H1 (cell line): ENCODE data around the gene LNPEP. TPM values are rescaled to one million over a fixed set of nuclear protein-coding genes. Genes with fewer than 3 reads are reported as not detected.

Source experiments
- CTCF ChIA-PET: fragments of 300-600 bp; sonication (Branson Sonifier 250); formaldehyde crosslinking; loops from one replicate; lab custom pipeline; 2021; ENCODE audit not compliant: partially characterized antibody; lab: Charles Lee
- POLR2A ChIA-PET: fragments of 300-600 bp; sonication (Branson Sonifier 250); formaldehyde crosslinking; loops from one replicate; lab custom pipeline; 2021; ENCODE audit warnings: inconsistent platforms; ENCODE audit not compliant: partially characterized antibody; lab: Charles Lee
- DNase-seq, 2 experiments: peaks; one replicate each; pipeline versions ENCODE4 v3.0.0 to v3.0.0-alpha.2; 2010 to 2022; ENCODE audit warnings: low spot score in 2 of 2, low read depth in 1 of 2, mixed read lengths in 1 of 2
- FAIRE-seq: peaks from 2 replicates; lab custom pipeline; 2011; peaks lifted over from hg19 to GRCh38; lab: Jason Lieb, UNC
- H2AFZ ChIP-seq: 2 replicates; pipeline ENCODE4 v1.8.1; 2012; ENCODE audit warnings: low read length, inconsistent platforms
- H2AK5ac ChIP-seq: 2 replicates; pipeline ENCODE4 v1.6.1; 2013; ENCODE audit warnings: low read depth, low read length
- H2BK120ac ChIP-seq: replicated peaks from 2 replicates; pipeline ENCODE3; 2013; ENCODE audit warnings: low read depth, low read length, inconsistent platforms
- H2BK12ac ChIP-seq: 2 replicates; pipeline ENCODE4 v1.6.1; 2013; ENCODE audit warnings: low read depth, low read length
- H2BK15ac ChIP-seq: 2 replicates; pipeline ENCODE4 v1.6.1; 2013; ENCODE audit warnings: low read length
- H2BK20ac ChIP-seq: 2 replicates; pipeline ENCODE4 v1.6.1; 2013; ENCODE audit warnings: low read length
- H2BK5ac ChIP-seq: 2 replicates; pipeline ENCODE4 v1.6.1; 2013; ENCODE audit warnings: low read depth, low read length
- H3K14ac ChIP-seq: 2 replicates; pipeline ENCODE4 v1.6.1; 2013; ENCODE audit warnings: inconsistent platforms; ENCODE audit not compliant: insufficient read length
- H3K18ac ChIP-seq: 2 replicates; pipeline ENCODE4 v1.6.1; 2013; ENCODE audit warnings: low read length; ENCODE audit errors: extremely low read depth
- H3K23ac ChIP-seq: 2 replicates; pipeline ENCODE4 v1.6.1; 2013; ENCODE audit warnings: inconsistent platforms; ENCODE audit not compliant: insufficient read length
- H3K23me2 ChIP-seq: 2 replicates; pipeline ENCODE4 v1.6.1; 2013; ENCODE audit warnings: low read depth, low read length
- H3K27ac ChIP-seq: 2 replicates; pipeline ENCODE4 v1.6.1; 2011; ENCODE audit warnings: low read depth, low read length, inconsistent platforms
- H3K27me3 ChIP-seq, 4 experiments: replicated peaks in 1 of 4; 1 replicate in 1 of 4; 2 replicates in 3 of 4; pipeline versions ENCODE4 v1.6.1 to v1.8.1; 2011 to 2013; ENCODE audit warnings: low read length in 3 of 4, mild to moderate bottlenecking in 3 of 4, inconsistent platforms in 2 of 4, mixed read lengths in 2 of 4, moderate library complexity in 1 of 4; ENCODE audit not compliant: control insufficient read depth in 3 of 4, insufficient read depth in 3 of 4; ENCODE audit errors: extremely low read depth in 1 of 4
- H3K36me3 ChIP-seq, 4 experiments: 2 replicates each; pipeline versions ENCODE4 v1.6.1 to v1.8.1; 2011 to 2013; ENCODE audit warnings: mild to moderate bottlenecking in 4 of 4, low read length in 3 of 4, moderate library complexity in 2 of 4, control low read depth in 1 of 4, inconsistent platforms in 1 of 4; ENCODE audit not compliant: insufficient read depth in 4 of 4, control insufficient read depth in 2 of 4
- H3K4ac ChIP-seq: replicated peaks from 2 replicates; pipeline ENCODE3; 2013; ENCODE audit warnings: low read length, low read depth, mixed read lengths, inconsistent platforms; ENCODE audit not compliant: insufficient read length
- H3K4me1 ChIP-seq, 4 experiments: replicated peaks in 1 of 4; 1 replicate in 1 of 4; 2 replicates in 3 of 4; pipeline versions ENCODE4 v1.6.1 to v1.8.1; 2011 to 2013; ENCODE audit warnings: low read length in 3 of 4, inconsistent platforms in 2 of 4, mixed read lengths in 1 of 4; ENCODE audit not compliant: insufficient read depth in 4 of 4, control insufficient read depth in 3 of 4
- H3K4me2 ChIP-seq, 2 experiments: 2 replicates each; pipeline versions ENCODE4 v1.6.1 to v1.8.1; 2011 to 2013; ENCODE audit warnings: low read depth in 2 of 2, low read length in 2 of 2, control low read depth in 1 of 2, inconsistent platforms in 1 of 2, mild to moderate bottlenecking in 1 of 2; ENCODE audit not compliant: insufficient read depth in 1 of 2
- H3K4me3 ChIP-seq, 4 experiments: fragments of 200-600, 300-600 bp in 1 of 4; sonication (generic), shearing (Covaris generic), sonication (Bioruptor Twin) in 1 of 4; 2 replicates each; pipeline versions ENCODE4 v1.5.1 to v1.8.1; 2011 to 2016; ENCODE audit warnings: low read length in 4 of 4, low read depth in 3 of 4, control low read depth in 2 of 4, inconsistent platforms in 2 of 4, mild to moderate bottlenecking in 2 of 4, mixed read lengths in 1 of 4, moderate library complexity in 1 of 4; ENCODE audit not compliant: insufficient read depth in 2 of 4; ENCODE audit errors: extremely low read depth in 1 of 4
- H3K56ac ChIP-seq: replicated peaks from 2 replicates; pipeline ENCODE3; 2013; ENCODE audit warnings: low read depth, mild to moderate bottlenecking, mixed read lengths, low read length, inconsistent platforms; ENCODE audit not compliant: insufficient read length
- H3K79me1 ChIP-seq: 2 replicates; pipeline ENCODE4 v1.6.1; 2013; ENCODE audit warnings: low read depth, low read length, control low read depth
- H3K79me2 ChIP-seq, 2 experiments: 2 replicates each; pipeline versions ENCODE4 v1.6.1 to v1.8.1; 2012 to 2013; ENCODE audit warnings: low read length in 2 of 2, mild to moderate bottlenecking in 2 of 2, inconsistent platforms in 1 of 2; ENCODE audit not compliant: insufficient read depth in 2 of 2, control insufficient read depth in 1 of 2
- H3K9ac ChIP-seq, 4 experiments: replicated peaks in 1 of 4; 1 replicate in 1 of 4; 2 replicates in 3 of 4; pipeline versions ENCODE4 v1.6.1 to v1.8.1; 2011 to 2013; ENCODE audit warnings: low read depth in 3 of 4, low read length in 3 of 4, control low read depth in 2 of 4, mild to moderate bottlenecking in 2 of 4, moderate library complexity in 2 of 4, inconsistent platforms in 1 of 4; ENCODE audit errors: extremely low read depth in 1 of 4
- H3K9me3 ChIP-seq, 2 experiments: 2 replicates each; pipeline versions ENCODE4 v1.6.1 to v1.8.1; 2012 to 2013; ENCODE audit warnings: mild to moderate bottlenecking in 2 of 2, moderate library complexity in 2 of 2, control low read depth in 1 of 2, inconsistent platforms in 1 of 2, low read depth in 1 of 2, low read length in 1 of 2, mixed read lengths in 1 of 2; ENCODE audit not compliant: insufficient read depth in 2 of 2
- H4K20me1 ChIP-seq, 2 experiments: replicated peaks in 1 of 2; 2 replicates each; pipeline versions ENCODE3 to v1.8.1; 2011 to 2013; ENCODE audit warnings: inconsistent platforms in 2 of 2, low read length in 2 of 2, mild to moderate bottlenecking in 1 of 2; ENCODE audit not compliant: insufficient read depth in 2 of 2, control insufficient read depth in 1 of 2
- H4K5ac ChIP-seq: 2 replicates; pipeline ENCODE4 v1.6.1; 2013; ENCODE audit warnings: low read length, low read depth, mixed read lengths, inconsistent platforms; ENCODE audit not compliant: insufficient read length
- H4K8ac ChIP-seq: 2 replicates; pipeline ENCODE4 v1.8.0; 2013; ENCODE audit warnings: mild to moderate bottlenecking, moderate library complexity, low read length, inconsistent platforms; ENCODE audit not compliant: insufficient read depth; ENCODE audit errors: extremely low read depth
- H4K91ac ChIP-seq: replicated peaks from 2 replicates; pipeline ENCODE3; 2013; ENCODE audit warnings: low read length, mixed read lengths, inconsistent platforms; ENCODE audit not compliant: insufficient read length
- CREB1 ChIP-seq: IDR thresholded peaks from 2 replicates; pipeline ENCODE4 v1.6.1; 2012; ENCODE audit warnings: inconsistent platforms
- CTBP2 ChIP-seq: IDR thresholded peaks from 2 replicates; pipeline ENCODE4 v1.7.0; 2011; ENCODE audit warnings: borderline replicate concordance, mild to moderate bottlenecking, moderate library complexity, mixed read lengths, low read length; ENCODE audit not compliant: insufficient read depth, insufficient read length
- E2F6 ChIP-seq: IDR thresholded peaks from 2 replicates; pipeline ENCODE4 v1.6.1; 2012; ENCODE audit warnings: inconsistent platforms
- EGR1 ChIP-seq: IDR thresholded peaks from 2 replicates; pipeline ENCODE4 v1.6.1; 2011; ENCODE audit warnings: low read depth, low read length, borderline replicate concordance
- HDAC2 ChIP-seq, 2 experiments: fragments of 300-600 bp in 1 of 2; sonication (generic) in 1 of 2; IDR thresholded peaks; 2 replicates each; pipeline ENCODE4 v1.6.1; 2011 to 2012; ENCODE audit warnings: low read depth in 2 of 2, low read length in 2 of 2, mild to moderate bottlenecking in 2 of 2, moderate library complexity in 2 of 2, borderline replicate concordance in 1 of 2, inconsistent platforms in 1 of 2
- KDM1A ChIP-seq: fragments of 200-600, 300-600 bp; sonication (generic); IDR thresholded peaks from 2 replicates; pipeline ENCODE4 v1.7.1; 2016; ENCODE audit warnings: mild to moderate bottlenecking, low read length, borderline replicate concordance
- POU5F1 ChIP-seq: IDR thresholded peaks from 2 replicates; pipeline ENCODE4 v1.6.1; 2011; ENCODE audit warnings: low read depth, mild to moderate bottlenecking, low read length, moderate library complexity
- RAD21 ChIP-seq, 2 experiments: IDR thresholded peaks in 1 of 2; conservative IDR thresholded peaks in 1 of 2; 2 replicates each; pipeline ENCODE4 v1.6.1; 2011; ENCODE audit warnings: low read depth in 2 of 2, low read length in 2 of 2, improper control_type of control experiment in 1 of 2, inconsistent platforms in 1 of 2, mild to moderate bottlenecking in 1 of 2, moderate library complexity in 1 of 2
- SP1 ChIP-seq: IDR thresholded peaks from 2 replicates; pipeline ENCODE4 v1.6.1; 2011; ENCODE audit warnings: low read depth, low read length
- WGBS, 2 experiments: shearing (Covaris generic) in 1 of 2; methylation state at CpG; one replicate each; pipeline versions ENCODE4 v1.1.6 to v1.1.7; 2013 to 2015; ENCODE audit warnings: low lambda C conversion rate in 2 of 2, mixed read lengths in 2 of 2, inconsistent platforms in 1 of 2, low coverage in 1 of 2, missing lambda C conversion rate in 1 of 2; ENCODE audit not compliant: insufficient replicate concordance in 2 of 2, insufficient coverage in 1 of 2, insufficient read length in 1 of 2; ENCODE audit errors: extremely low coverage in 1 of 2, missing lambda C conversion rate in 1 of 2; 5-methylcytosine and 5-hydroxymethylcytosine counted together
- polyA plus RNA-seq, 7 experiments: library from polyadenylated mRNA; depleted of rRNA in 3 of 7; stranded (reverse) in 5 of 7; unstranded in 2 of 7; fragments of >200 nt in 5 of 7; fragments of 200-250 nt in 2 of 7; gene quantifications; 1 replicate in 5 of 7; 2 replicates in 1 of 7; 4 replicates in 1 of 7; pipeline versions ENCODE4 v1.2.1 to v1.2.3, GENCODE V29; 2011 to 2013; ENCODE audit warnings: missing spikeins in 2 of 7, mixed read lengths in 2 of 7
- total RNA-seq: library from RNA; stranded (reverse); fragmentation: NEBNext Ultra II Directional; extraction: Animal tissue kit (Norgen Biotek cat#: 25700); gene quantifications from 2 replicates; pipeline ENCODE4 v1.2.1, GENCODE V29; 2021

The LNPEP gene
- total and polyA plus RNA-seq, 2 of the 8 experiments (the other 6 are each of a cell fraction or from before 2014, with no cell fraction given): 1.8 to 4.5 TPM

- Histone ChIP-seq H3K27me3 (peaks cover 0 to 11% (median 7%) of the 10 kb centered on the region in 4 experiments; a peak in 3 of 7 replicates), H3K18ac (peak overlapping the region; percentile 54; the same call in 1 of the 2 replicates), H3K27ac (peak overlapping the region; percentile 39; the same call in 1 of the 2 replicates), H3K14ac (no peak overlapping the region), H3K79me2 (no peaks in the 10 kb centered on the region; a peak in 1 of 4 replicates), H4K5ac (peak overlapping the region; percentile 31), H2AK5ac (no peak overlapping the region), H3K9ac (peak overlapping the region in 3 of 4 experiments; percentile 65 to 75 (median 67); a peak in 5 of 7 replicates), H2BK12ac (peak overlapping the region; percentile 86), H3K4me2 (peak overlapping the region; percentile 83 to 94), H4K8ac (peak overlapping the region; percentile 96), H2BK15ac (no peak overlapping the region), H4K91ac (peak overlapping the region; percentile 61), H3K36me3 (no peaks in the 10 kb centered on the region), H3K79me1 (no peaks in the 10 kb centered on the region), H2AFZ (peak overlapping the region; percentile 83), H2BK120ac (no peak overlapping the region), H3K4ac (no peak overlapping the region), H4K20me1 (no peaks in the 10 kb centered on the region), H3K9me3 (no peaks in the 10 kb centered on the region), H3K4me1 (peaks cover 2 to 8% (median 6%) of the 10 kb centered on the region in 4 experiments; a peak in 3 of 7 replicates), H3K4me3 (peak overlapping the region; percentile 65 to 74 (median 70)), H3K23ac (no peak overlapping the region), H2BK20ac (no peak overlapping the region), H3K23me2 (peaks cover 13% of the 10 kb centered on the region), H3K56ac (peak overlapping the region; percentile 60), H2BK5ac (peak overlapping the region; percentile 94)
- DNase-seq (peak; percentile 80 to 92), FAIRE-seq (no peak)
- ChIA-PET CTCF (no interaction called here), POLR2A (no interaction called here)
- WGBS, 2 experiments: 1% methylated on average over 50 of the region's 80 CpGs; no CpG with 5 or more reads in 1 of the 2 experiments
- peak; percentile 54; the same call in 1 of the 2 replicates for TF ChIP-seq EGR1
- TF ChIP-seq CREB1: peak; percentile 21; the same call in 1 of the 2 replicates
- 0 out of 4 replicates have a peak, but pooled peaks of 1 of the 2 experiments have one; percentile 66 for TF ChIP-seq HDAC2 (IDR thresholded peaks at IDR 0.05; ENCODE audit: borderline replicate concordance in 1 of 2, low read depth in 2 of 2, low read length in 2 of 2)
- TF ChIP-seq POU5F1: no peak
- TF ChIP-seq KDM1A: peak; percentile 46; the same call in 1 of the 2 replicates
- 0 out of 4 replicates have a peak, but pooled peaks of 1 of the 2 experiments have one; percentile 1 for TF ChIP-seq RAD21 (IDR thresholded peaks at IDR 0.05 in 1 of 2, conservative IDR thresholded peaks at IDR 0.05 in 1 of 2; ENCODE audit: low read depth in 2 of 2, low read length in 2 of 2)
- peak; percentile 39; the same call in 1 of the 2 replicates for TF ChIP-seq E2F6
- TF ChIP-seq SP1: peak; percentile 91
- peak; percentile 60 for TF ChIP-seq CTBP2
Observed at GRCh38 chr5:96934708-96935558, 947 bp upstream of the LNPEP start.
